SK-N-MC (cell line): ENCODE measurements around the gene CFAP410.

Experiments
- EZH2 ChIP-seq: fragments of 200-600 bp; sonication (generic); IDR thresholded peaks from one replicate; pipeline ENCODE4 v1.6.1; 2017; ENCODE audit warnings: antibody characterized with exemption
- FOXP2 ChIP-seq: optimal IDR thresholded peaks from 2 replicates; pipeline ENCODE3; 2011; ENCODE audit warnings: mild to moderate bottlenecking, moderate library complexity; ENCODE audit not compliant: insufficient read depth; ENCODE audit errors: extremely low read length, control extremely low read depth
- POLR2AphosphoS5 ChIP-seq: IDR thresholded peaks from 2 replicates; pipeline ENCODE4 v1.6.1; 2012; ENCODE audit warnings: mild to moderate bottlenecking, low read depth, low read length, borderline replicate concordance

- TF ChIP-seq EZH2 = no peak
- TF ChIP-seq POLR2AphosphoS5 = no peak
- TF ChIP-seq FOXP2 = no peak
Measured at GRCh38 chr21:44379991-44380865, 41.0 kb upstream of the CFAP410 start.
